ENCODE results near the gene CEP131.
A peak's percentile ranks its signal among the peaks of the same experiment; 100 is the strongest.

Gene CEP131

DNA sequence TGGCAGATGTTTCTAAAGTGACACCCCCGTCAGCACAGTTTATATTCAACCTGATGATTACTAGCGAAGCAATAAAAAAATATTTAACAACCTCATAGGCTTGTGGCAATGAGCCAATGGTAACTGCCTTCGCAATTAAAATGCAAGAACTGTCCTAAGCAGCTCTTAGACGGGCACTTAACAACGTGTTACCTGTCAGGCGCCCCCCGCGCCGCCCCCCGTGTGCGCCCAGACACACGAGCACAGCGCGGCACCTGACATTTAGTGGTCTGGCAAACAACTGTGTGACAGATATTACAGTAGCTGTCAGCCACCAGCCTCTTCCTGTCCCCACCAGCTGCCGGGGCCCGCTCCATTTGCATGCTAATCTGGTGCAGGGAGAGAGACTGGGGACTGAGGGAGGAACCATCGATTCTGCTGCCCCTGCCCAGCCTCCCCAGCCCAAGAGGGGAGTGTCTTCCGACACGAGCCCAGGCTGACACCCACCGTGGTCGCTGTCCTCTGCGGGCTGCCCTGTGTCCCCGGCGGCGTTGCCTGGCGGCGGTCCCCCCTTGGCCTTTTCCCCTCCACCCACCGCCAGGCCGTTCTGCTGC is 29.0 kb upstream of the CEP131 start:
- DNase-seq (ENCODE audit: low read depth in 1 of 2, low spot score in 1 of 2): no peak

DNA sequence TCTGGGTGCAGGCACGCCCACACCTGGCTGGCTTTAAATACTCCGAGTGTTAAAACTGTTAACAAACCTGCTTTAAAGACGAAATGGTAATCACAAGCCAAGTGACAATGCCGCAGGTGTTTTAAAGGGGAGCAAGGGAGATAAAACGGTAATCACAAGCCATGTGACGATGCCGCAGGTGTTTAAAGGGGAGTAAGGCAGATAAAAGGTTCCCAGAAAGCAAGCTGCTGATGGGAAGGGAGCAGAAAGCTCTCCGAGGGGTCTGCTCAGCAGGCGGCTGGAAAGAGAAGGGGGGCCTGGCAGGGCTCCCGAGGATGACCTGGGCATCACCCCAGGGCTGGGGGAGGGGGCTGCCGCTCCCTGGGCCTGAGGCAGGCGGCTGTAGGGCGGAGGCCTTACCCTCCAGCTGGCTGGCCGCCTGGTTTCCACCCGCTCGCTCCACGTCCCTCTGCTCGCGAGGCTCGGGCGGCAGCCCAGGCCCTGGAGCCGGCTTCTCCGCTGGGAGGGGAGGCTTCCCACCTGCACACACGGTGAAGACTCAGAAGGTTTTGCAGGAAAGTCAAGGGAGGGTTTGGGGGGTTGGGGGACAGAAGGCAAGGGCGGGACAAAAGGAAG is 28.4 kb upstream of the CEP131 start:
- DNase-seq (ENCODE audit: low read depth in 1 of 2, low spot score in 1 of 2): no peak

DNA sequence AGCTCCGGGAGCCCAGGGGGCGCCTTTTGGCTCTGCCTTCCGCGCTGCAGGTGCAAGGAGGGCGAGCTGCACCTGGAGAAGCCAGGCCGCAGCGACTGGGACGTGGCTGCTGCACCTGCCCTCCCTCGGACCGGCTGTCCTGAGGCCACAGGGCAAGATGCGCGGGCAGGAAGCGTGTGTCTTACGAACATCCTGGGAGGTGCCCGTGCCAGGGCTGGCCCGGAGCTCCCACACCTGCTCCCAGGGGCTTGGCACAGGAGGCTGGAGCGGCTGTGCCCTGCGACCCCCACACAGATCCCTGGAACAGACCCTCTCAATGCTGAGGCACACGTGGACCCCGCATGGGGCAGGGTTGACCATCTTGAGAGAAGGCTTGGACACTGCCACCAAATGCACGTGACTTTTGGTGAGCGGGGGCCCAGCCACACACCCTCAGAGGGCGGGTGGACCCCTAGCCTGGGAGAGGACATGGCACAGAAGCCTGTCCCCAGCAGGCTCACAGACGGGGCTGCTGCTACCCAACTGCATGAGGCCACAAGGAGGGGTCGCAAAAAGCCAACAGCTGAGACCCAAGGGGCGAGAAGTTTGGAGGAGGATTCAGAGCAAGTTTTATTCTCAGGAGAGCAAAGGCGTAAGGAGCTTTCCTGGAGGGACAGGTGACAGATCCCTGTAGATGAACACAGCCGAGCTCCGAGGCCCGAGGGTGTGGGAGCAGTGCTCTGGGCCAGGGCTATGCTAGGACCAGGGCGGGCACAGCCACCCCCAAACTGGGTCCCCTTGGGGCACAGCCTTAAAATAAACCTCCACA is 27.7 kb upstream of the CEP131 start:
- DNase-seq (ENCODE audit: low read depth in 1 of 2, low spot score in 1 of 2): no peak

DNA sequence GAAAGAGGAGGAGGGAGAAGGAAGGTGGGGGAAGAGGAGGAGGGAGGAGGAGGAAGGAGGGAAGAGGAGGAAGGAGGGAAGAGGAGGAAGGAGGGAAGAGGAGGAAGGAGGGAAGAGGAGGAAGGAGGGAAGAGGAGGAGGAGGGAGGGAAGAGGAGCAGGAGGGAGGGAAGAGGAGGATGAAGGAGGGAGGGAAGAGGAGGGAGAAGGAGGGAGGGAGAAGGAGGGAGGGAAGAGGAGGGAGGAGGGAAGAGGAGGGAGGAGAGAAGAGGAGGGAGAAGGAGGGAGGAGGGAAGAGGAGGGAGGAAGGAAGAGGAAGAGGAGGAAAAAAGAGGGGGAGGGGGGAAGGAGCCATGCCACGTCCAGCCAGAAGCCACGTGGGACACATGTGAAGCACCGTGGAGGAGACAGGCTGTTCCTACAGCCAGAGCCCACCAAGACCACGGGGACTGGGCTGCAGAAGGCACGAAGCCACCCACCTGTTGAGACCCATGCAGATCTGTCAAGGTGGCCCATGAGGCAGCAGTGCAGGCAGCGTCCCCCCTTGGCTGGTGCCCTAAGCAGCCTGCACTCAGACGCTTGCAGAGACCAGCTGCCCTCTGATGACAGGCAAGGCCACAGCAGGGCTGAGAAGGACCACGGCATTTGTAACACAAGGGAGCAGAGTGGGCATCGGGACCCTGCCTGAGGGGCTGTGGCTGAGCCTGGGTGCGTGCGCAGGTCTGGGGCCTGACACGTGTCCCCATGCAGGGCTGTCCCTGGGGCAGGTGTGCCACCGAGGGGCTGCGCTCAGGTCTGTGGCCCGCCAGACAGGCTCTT is 26.7 kb upstream of the CEP131 start:
- no peak for DNase-seq (ENCODE audit: low read depth in 1 of 2, low spot score in 1 of 2)

DNA sequence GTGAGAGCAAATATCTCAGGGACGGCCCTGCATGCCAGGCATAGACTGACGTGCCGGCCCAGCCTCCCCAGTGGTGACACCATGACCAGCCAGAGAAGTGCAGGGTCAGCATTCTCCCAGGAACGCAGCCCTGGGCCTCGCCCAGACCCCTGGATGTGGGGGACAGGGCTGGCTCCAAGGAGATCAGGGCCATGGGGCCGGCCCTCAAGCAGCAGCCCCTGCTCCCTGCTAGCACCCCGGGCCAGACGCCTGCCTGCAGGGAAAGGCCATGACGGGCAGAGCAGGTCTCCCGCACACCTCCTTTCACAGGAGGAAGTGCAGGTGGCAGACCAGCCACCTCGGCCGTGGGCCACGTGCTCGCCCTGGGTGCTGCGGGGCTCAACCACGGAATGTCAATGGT is 25.9 kb upstream of the CEP131 start:
- DNase-seq (ENCODE audit: low read depth in 1 of 2, low spot score in 1 of 2): no peak

DNA sequence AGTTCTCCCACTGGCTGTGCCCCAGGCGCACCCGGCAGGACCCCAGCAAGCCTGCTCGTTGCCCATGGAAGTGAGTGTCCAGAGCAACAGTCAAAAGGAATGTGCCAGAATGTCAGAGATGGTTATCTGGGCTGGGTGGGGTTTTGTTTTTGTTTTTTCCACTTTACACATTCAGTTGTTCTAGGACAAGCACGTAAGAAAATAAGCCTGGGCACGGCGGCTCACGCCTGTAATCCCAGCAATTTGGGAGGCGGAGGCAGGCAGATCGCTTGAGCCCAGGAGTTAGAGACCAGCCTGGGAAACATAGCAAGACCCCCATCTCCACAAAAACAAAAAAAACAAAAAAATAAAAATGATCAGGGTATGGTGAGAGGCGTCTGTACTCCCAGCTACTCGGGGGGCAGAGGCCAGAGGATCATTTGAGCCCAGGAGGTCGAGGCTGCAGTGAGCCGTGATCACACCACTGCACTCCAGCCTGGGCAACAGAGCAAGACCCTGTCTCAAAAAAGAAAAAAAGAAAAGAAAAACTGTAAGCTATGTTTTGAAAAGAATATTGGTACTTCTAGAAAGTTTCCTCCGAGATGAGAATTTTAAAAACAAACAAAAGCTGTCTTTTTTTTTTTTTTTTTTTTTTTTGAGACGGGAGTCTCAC is 24.7 kb upstream of the CEP131 start:
- no peak for DNase-seq (ENCODE audit: low read depth in 1 of 2, low spot score in 1 of 2)

DNA sequence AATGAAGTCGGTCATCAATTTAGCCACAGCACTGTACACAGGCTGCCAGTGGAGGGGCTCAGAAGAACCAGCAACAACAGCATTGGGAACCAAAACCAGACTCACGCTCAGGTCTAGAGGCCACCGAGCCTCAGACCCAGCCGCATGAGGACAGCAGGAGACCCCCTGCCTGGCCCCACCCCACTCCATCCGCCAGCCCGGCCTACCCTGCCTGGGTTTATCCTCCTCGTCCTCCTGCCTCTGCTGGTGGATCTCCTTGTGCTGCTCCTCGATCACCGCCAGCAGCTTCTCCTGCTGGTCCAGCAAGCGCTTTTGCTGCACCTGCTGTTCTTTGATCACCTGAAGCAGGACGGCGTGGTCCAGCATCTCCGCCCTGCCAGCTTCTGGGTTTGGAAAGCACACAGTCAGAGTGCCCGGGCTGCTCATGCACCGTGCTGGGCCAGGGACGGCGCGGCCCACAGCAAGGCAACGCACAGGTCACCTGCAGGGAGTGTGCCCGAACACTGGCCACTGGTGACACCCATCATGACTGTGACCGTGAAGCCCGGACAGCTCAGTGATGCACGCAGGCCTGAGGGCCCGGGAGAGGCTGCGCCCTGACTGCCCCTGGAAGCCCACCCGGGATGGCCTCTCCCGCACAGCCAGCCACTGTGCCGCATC is 24.0 kb upstream of the CEP131 start:
- no peak for DNase-seq (ENCODE audit: low read depth in 1 of 2, low spot score in 1 of 2)

DNA sequence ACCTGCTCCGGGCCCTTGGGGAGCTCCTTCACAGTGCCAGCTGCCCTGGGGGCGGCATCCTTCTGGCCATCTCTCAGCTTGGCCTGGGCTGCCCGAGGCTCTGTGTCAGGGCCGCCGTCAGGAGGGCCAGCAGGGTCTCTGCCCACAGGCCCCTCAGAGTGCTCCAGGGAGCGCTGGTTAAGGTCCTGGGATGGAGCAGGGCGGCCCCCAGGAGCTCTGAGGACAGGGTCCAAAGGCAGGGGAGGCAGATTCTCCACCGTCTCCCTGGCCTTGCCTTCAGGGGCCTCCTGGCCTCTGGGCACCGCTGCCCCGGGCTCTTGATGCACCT is 23.5 kb upstream of the CEP131 start:
- DNase-seq (ENCODE audit: low read depth in 1 of 2, low spot score in 1 of 2): no peak

DNA sequence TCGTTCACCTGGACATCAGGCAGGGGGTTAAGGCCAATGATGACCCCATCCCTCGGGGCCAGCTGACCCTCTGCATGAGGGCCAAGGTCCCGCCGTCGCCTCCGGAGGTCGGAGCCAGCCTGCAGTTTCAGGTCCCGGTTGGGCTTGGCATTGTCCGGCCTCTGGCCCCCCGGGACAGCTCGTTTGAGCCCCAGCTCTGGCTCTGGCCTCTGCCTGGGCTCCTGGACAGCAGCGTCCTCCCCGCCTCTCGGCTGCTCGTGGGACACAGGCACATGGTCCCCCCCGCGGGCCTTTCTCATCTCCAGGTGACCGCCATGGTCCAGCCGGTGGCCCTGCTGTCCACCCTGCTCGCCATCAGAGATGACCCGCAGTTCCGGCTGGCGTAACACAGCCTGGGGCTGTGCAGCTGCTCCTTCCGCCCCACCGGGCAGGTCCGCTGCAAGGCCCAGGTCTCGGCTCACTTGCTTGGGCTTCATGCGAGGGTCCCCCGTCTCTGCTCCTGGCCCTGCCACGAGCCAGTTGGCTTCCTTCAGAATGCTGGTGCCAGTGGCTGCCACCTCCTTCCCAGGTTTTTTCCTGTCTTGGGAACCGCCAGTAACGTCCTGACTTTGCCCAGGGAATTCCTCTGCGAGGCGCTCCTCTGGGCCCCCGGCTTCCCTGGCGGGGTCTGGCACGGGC is 23.0 kb upstream of the CEP131 start:
- DNase-seq (ENCODE audit: low read depth in 1 of 2, low spot score in 1 of 2): no peak

DNA sequence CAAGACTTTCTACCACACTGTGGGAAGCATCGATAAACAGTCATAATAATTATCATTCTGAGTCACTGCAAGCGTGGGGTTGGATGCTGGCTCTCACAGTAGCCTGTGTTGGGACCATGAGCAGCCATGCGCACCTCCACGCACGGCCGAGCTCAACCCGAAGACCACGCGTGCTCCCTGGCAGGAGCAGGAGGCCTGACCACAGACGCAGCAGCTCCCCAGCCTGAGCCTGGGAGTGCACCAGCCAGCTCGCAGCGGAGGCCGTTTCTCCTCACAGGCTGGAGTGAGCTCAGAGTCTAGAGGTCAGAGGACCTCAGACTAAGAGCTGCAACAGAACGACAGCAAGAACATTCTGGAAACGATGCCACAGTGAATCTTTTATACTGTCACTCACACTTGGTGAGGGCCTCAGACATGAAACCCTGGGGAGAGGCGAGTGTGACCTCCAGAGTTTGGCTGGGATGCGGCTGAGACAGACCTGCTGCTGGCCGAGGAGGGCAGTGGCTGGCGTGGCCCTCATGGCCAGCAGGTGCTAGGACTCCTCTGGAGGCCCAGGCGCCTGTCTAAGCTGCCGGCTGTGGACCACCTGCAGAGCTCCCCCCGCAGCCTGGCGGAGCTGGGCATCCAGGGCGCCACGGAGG is 22.4 kb upstream of the CEP131 start:
- DNase-seq (ENCODE audit: low read depth in 1 of 2, low spot score in 1 of 2): no peak

DNA sequence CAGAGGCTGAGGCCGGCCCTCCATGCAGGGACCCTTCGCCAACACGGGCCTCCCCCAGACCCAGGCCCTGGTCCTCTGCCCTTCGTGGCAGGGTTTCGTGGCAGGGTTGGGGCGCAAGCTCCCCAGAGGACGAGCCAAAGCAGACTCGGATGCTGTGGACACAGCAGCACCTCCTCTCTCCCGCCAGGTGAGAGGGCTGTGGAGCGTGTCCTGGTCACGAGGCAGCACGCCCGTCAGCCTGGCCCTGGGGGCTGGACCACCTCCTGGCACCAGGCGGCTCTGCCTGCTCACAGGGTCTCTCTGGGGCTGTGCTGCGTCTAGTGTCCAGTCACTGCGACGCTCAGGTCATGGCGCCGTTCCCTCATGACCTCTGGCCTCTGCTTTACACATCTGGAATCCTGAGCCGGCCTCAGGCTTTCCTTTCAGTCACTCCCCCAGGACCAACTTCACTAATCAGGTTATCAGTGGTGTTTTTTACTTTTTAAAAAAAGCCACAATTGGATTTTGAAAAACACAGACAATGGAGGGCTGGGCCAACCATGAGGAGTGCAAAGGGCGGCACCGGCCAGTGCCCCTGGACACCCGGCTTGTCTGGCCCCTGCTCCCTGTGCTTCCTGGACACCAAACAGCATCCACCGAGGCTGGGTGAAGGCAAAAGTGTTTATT is 21.7 kb upstream of the CEP131 start:
- DNase-seq (ENCODE audit: low read depth in 1 of 2, low spot score in 1 of 2): no peak

DNA sequence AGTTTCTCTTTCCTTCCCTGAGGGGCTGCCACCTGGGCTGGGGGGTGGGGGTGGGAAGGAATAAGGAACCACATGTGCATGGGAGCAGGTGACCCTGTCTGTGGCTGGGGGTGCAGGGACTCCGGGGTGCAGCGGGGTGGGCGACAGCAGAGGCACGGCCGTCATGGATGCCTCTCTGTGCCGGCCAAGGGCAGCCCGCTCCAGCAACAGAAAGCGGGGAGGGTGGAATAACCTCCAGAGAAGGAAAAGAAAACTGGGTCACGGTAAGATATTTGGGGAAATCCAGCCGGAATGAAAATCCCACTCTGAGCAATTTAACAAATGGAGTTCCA is 20.5 kb upstream of the CEP131 start:
- no peak for DNase-seq (ENCODE audit: low read depth in 1 of 2, low spot score in 1 of 2)

DNA sequence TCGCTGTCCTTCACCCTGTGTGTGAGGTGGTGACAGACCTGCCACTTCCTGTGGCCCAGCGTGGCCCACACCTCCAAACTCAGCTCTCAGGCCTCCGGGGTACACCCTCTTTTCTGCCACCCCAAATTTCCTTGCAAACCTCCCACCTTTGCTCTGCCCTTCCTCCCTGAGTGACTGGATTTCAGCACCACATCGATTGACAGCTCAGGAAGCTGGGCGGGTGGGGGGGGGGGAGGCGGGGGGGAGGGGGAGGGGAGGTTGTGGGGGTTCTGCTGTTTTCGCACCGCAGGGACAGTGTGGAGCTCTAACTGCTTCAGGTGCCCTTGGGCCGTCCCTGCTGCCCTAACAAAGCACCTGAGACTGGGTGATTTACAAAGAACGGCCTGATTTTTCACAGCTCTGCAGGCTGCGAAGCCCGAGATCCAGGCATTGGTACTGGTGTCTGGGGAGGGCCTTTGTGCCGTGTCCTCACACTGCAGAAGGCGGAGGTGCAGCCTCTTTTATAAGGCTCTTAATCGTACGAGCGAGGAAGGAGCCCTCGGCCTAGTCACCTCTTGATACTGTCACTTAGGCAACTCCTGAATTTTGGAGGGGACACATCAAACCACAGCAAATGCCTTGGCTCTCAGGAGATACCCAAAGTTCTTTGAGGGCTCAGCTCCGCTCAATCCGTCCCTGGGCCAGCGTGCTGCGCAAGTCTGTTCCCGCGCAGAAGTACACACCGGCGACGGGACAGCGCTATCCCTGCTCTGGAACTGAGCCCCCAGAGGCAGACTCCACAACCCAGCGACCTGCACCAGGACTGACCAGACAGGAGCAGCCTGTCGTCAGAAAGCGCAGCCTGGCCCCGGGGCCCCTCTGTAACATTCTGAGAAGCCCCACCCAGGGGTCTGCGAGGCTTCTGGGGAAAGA is 19.9 kb upstream of the CEP131 start:
- DNase-seq (ENCODE audit: low read depth in 1 of 2, low spot score in 1 of 2): no peak

DNA sequence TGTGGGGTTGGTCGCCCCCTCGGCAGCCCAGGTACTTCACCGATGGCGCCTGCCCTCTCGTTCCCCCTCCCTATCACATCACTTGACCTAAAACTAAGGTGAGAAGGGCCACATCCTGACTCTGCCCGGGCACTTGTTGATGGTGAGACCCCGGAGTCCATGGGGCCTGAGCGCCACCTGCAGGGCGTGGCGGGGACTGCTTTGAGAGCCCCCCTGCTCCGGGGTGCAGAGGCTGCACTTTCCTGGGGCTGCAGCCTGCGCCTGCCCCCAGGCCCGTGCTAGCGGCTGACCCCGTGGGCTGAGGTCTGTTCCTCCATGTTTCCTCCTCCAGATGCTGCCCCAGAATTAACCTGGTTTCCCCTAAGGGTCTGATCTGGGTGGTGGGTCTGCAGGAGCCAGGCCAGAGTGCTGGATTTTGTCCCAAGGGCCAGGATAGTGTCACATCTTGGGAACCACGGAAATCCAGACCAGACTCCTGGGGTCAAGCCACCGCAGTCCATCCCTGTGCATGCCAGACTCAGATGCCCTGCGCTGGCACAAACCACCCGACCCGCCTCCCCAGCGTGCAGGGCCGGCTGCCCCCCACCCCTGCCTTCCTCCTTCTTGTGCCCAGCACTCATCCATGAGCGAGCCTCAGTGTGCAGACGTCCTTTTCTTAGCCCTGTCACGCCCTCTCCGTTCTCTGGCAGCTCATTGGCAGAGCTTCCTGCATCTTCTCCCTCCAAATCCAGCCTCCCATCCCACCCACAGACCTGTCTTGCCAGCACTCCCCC is 19.1 kb upstream of the CEP131 start:
- peak; percentile 37 for DNase-seq (ENCODE audit: low read depth in 1 of 2, low spot score in 1 of 2)

DNA sequence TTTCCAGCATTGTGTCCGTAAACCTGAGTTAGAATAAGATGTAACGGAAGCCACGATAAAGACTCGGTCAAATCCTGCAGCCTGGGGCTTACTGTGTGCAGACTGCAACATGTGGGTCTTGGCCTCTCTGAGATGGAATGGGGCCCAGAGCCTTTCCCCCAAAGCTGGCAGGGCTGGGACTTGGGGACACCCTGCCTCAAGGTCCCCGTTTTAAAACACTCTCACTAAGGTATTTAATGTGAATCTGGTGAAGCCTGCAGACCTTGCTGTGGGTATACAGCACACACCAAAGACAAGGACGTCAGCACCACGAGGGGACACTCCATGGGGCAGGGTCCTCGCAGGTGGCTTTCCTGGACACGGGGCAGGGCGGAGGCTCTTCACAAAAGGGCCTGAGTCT is 18.4 kb upstream of the CEP131 start:
- no peak for DNase-seq (ENCODE audit: low read depth in 1 of 2, low spot score in 1 of 2)

DNA sequence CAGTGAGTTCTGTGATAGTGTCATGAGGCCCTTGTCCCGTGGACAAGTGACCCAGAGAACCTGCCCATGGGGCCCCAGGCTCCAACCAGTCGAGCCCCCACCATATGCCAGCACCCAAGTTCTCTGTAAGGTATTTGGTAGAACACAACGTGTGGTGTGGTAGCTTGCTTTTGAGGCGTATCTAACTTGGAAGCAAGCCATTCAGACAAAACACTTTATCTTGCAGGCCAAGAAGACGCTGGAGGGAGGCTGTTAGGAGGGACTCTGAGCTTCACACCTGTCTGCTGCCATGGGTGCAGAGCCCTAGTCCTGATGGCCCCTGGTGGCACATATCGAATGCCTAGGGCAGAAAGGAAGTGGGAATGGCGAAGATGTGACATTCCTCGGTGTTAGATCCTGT is 18.0 kb upstream of the CEP131 start:
- DNase-seq (ENCODE audit: low read depth in 1 of 2, low spot score in 1 of 2): no peak

DNA sequence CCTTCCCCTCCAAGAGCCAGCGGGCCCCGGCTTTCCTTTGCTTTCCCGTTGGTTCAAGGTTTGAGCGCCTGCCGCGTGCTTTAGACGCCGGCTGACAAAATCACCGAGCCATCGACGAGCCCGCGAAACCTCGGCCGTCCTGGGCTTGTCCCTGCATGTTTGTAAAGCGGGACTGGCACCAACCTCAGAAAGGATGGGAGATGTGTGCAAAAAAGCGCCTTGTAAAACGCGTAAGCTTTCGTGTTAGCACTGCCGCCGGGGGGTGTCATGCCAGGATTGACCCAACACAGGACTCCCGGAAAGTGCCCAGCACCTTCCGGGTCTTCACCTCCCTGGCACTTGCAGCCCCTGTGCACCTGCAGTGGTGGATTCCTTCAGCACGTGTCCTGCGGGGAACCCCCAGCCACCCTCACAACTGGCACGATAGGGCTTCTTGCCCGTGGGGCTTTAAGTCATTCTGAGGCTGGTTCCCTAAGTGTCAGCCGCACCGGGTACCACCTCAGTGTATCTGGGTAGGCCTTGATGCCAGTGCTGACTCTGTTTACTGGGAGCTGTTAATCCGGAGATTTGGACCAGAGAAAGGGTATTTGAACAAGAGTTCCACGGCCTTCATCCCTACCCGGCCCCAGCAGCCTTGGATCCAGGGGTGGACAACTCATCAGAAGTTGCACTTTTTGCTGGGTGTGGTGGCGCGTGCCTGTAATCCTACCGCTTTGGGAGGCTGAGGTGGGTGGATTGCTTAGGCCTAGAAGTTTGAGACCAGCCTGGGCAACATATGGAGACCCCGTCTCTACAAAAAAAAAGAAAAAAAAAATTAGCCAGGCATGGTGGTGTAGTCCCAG is 17.2 kb upstream of the CEP131 start:
- DNase-seq (ENCODE audit: low read depth in 1 of 2, low spot score in 1 of 2): peak in 1 of 2 donors; percentile 21

Measured in activated T-helper 1 cell treated with anti-CD3 and anti-CD28 coated beads, Interleukin-2, amount 50 U/mL, for 16 hours (primary cell).